A549 (cell line): ENCODE measurements around the gene PMPCA.

ENCODE experiments used
- EHMT2 ChIP-seq: fragments of 200-600 bp; sonication (generic); IDR thresholded peaks from 2 replicates; pipeline ENCODE4 v1.6.1; 2016; ENCODE audit warnings: antibody characterized with exemption, low read depth, mild to moderate bottlenecking, moderate library complexity
- EP300 ChIP-seq, 2 experiments: fragments of >200 bp; sonication (Bioruptor Twin); formaldehyde crosslinking; IDR thresholded peaks; 2 replicates in 1 of 2; 3 replicates in 1 of 2; pipeline ENCODE4 v1.6.1; 2016 to 2017
- GATA3 ChIP-seq: IDR thresholded peaks from 2 replicates; pipeline ENCODE4 v1.6.1; 2012; ENCODE audit warnings: borderline replicate concordance
- HDAC2 ChIP-seq: fragments of 200-600 bp; sonication (generic); IDR thresholded peaks from 2 replicates; pipeline ENCODE4 v1.6.1; 2016
- NFE2L2 ChIP-seq: fragments of 150-350 bp; conservative IDR thresholded peaks from 2 replicates; pipeline ENCODE4 v1.6.1; 2014; ENCODE audit warnings: low read length
- POLR2A ChIP-seq: IDR thresholded peaks from 2 replicates; pipeline ENCODE4 v1.6.1; 2012; ENCODE audit warnings: mild to moderate bottlenecking, low read length
- RAD21 ChIP-seq, 2 experiments: fragments of >200 bp in 1 of 2; sonication (Bioruptor Twin) in 1 of 2; formaldehyde crosslinking in 1 of 2; IDR thresholded peaks in 1 of 2; conservative IDR thresholded peaks in 1 of 2; 2 replicates in 1 of 2; 3 replicates in 1 of 2; pipeline ENCODE4 v1.6.1; 2012 to 2018; ENCODE audit warnings: inconsistent platforms in 1 of 2
- TF ChIP-seq, protein P1 (sequence below): fragments of >200 bp; sonication (Bioruptor Twin); formaldehyde crosslinking; IDR thresholded peaks from 3 replicates; pipeline ENCODE4 v1.5.1; 2016
- TF ChIP-seq, protein P2 (sequence below): IDR thresholded peaks from 2 replicates; pipeline ENCODE4 v1.6.1; 2012
- TF ChIP-seq, protein P3 (sequence below): fragments of 450-650 bp; IDR thresholded peaks from 2 replicates; pipeline ENCODE4 v1.6.1; 2014; ENCODE audit warnings: antibody characterized with exemption

DNA sequence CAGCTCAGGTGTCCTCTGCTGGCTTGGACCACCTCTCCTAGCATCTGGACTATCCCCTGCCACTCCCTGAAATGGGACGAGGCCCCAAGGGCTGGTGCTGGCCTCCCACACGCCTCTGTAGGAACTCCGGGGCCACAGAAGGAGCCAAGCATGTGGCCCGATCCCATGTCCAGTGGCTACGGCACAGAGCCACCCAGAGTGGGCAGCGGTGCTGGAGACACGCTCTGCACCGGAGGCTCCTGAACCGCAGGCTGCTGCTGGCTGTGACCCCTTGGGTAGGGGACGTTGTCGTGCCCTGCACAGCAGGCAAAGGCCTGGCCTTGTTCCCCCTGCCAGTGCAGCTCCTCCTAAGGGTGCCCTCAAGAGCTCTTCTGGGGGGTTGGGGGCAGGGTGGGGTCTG lies 30.6 kb upstream of the PMPCA start:
- TF ChIP-seq, protein P1, sequence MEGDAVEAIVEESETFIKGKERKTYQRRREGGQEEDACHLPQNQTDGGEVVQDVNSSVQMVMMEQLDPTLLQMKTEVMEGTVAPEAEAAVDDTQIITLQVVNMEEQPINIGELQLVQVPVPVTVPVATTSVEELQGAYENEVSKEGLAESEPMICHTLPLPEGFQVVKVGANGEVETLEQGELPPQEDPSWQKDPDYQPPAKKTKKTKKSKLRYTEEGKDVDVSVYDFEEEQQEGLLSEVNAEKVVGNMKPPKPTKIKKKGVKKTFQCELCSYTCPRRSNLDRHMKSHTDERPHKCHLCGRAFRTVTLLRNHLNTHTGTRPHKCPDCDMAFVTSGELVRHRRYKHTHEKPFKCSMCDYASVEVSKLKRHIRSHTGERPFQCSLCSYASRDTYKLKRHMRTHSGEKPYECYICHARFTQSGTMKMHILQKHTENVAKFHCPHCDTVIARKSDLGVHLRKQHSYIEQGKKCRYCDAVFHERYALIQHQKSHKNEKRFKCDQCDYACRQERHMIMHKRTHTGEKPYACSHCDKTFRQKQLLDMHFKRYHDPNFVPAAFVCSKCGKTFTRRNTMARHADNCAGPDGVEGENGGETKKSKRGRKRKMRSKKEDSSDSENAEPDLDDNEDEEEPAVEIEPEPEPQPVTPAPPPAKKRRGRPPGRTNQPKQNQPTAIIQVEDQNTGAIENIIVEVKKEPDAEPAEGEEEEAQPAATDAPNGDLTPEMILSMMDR = no peak
- no peak for TF ChIP-seq HDAC2
- no peak for TF ChIP-seq EHMT2
- no peak for TF ChIP-seq POLR2A
- TF ChIP-seq, protein P2, sequence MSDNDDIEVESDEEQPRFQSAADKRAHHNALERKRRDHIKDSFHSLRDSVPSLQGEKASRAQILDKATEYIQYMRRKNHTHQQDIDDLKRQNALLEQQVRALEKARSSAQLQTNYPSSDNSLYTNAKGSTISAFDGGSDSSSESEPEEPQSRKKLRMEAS = no peak
- no peak for TF ChIP-seq GATA3
- TF ChIP-seq, protein P3, sequence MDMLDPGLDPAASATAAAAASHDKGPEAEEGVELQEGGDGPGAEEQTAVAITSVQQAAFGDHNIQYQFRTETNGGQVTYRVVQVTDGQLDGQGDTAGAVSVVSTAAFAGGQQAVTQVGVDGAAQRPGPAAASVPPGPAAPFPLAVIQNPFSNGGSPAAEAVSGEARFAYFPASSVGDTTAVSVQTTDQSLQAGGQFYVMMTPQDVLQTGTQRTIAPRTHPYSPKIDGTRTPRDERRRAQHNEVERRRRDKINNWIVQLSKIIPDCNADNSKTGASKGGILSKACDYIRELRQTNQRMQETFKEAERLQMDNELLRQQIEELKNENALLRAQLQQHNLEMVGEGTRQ = no peak
- TF ChIP-seq RAD21 (conservative IDR thresholded peaks at IDR 0.05 in 1 of 2, IDR thresholded peaks at IDR 0.05 in 1 of 2) = no peak
- no peak for TF ChIP-seq EP300 (IDR thresholded peaks at IDR 0.05)
- no peak for TF ChIP-seq NFE2L2
